Activated CD4-positive, CD25-positive, alpha-beta regulatory T cell (primary cell): Measurements from ENCODE around the gene ACTG1.

Experiments used
- DNase-seq, 4 experiments: peaks; one replicate each; lab custom pipeline; 2025; lab: John Stamatoyannopoulos, UW

The ACTG1 gene

GRCh38 chr17:81462506-81463125, 50.0 kb downstream of the ACTG1 start:
- DNase-seq: no peak

- DNase-seq: no peak
These were observed 50.7 kb downstream of the ACTG1 start for GRCh38 chr17:81461607-81462500.

- DNase-seq: no peak
These were observed 51.6 kb downstream of the ACTG1 start for GRCh38 chr17:81460856-81461460.
